ENCODE data around the gene LHX4.
A peak's percentile ranks its signal among the peaks of the same experiment; 100 is the strongest.

The LHX4 gene

GRCh38 chr1:180228648-180229482 lies 1.2 kb upstream of the LHX4 start:
- DNase-seq, result peak; percentile 31

GRCh38 chr1:180230416-180230790 lies 339 bp downstream of the LHX4 start:
- DNase-seq, result peak; percentile 43

GRCh38 chr1:180230791-180231505 lies 884 bp downstream of the LHX4 start:
- peak; percentile 33 for DNase-seq

- DNase-seq, result peak; percentile 39
Measured at GRCh38 chr1:180231506-180231921, 1.4 kb downstream of the LHX4 start.

GRCh38 chr1:180231936-180232335 lies 1.9 kb downstream of the LHX4 start:
- DNase-seq, result peak; percentile 29

- DNase-seq, result no peak
Measured at GRCh38 chr1:180232521-180233043, 2.5 kb downstream of the LHX4 start.

- DNase-seq, result no peak
Measured at GRCh38 chr1:180233191-180234011, 3.3 kb downstream of the LHX4 start.

- DNase-seq, result peak; percentile 36
Measured at GRCh38 chr1:180234369-180235076, 4.5 kb downstream of the LHX4 start.

- no peak for DNase-seq
Measured at GRCh38 chr1:180235077-180235501, 5.0 kb downstream of the LHX4 start.

- no peak for DNase-seq
Measured at GRCh38 chr1:180235502-180236239, 5.6 kb downstream of the LHX4 start.

- DNase-seq, result no peak
Measured at GRCh38 chr1:180236698-180237509, 6.8 kb downstream of the LHX4 start.

GRCh38 chr1:180237869-180238476 lies 7.9 kb downstream of the LHX4 start:
- no peak for DNase-seq

GRCh38 chr1:180238675-180239074 lies 8.6 kb downstream of the LHX4 start:
- no peak for DNase-seq

GRCh38 chr1:180239145-180240096 lies 9.4 kb downstream of the LHX4 start:
- DNase-seq, result no peak

- DNase-seq, result no peak
Measured at GRCh38 chr1:180241716-180242544, 11.9 kb downstream of the LHX4 start.

GRCh38 chr1:180243517-180244221 lies 13.6 kb downstream of the LHX4 start:
- no peak for DNase-seq

GRCh38 chr1:180244840-180245239 lies 14.8 kb downstream of the LHX4 start:
- DNase-seq, result no peak

All from stimulated activated CD8-positive, alpha-beta memory T cell treated with anti-CD3 and anti-CD28 coated beads, Interleukin-4, amount 100 ng/mL, for 48 hours (primary cell).